GM20431 (cell line): Measurements from ENCODE around the gene FAH.

Source experiments
- in situ Hi-C: fragments of 300-500 bp; cut with MseI, MboI; formaldehyde crosslinking; loops from one replicate; pipeline ENCODE4 v1.15.0; 2020; ENCODE audit warnings: low sequenced_read_pairs; ENCODE audit not compliant: unreplicated experiment

The FAH gene

DNA sequence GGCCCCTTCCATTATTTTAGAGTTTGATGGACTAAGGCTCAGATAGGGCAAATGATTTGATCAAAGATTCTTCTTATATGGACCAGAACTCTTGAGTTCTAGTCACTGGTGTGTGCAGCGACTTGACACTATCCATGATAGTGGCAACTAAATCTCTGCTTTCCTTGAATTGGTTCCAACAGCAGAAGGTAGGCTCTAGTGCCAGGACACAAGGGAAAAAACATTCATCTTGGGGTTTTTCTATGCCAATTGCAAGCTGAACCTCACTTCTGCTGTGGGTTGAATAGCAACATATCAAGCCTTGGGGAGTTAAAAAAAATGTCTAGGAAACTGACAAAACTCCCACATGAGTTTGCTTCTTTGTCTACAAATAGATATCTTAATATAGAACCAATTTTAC is 64.1 kb downstream of the FAH start:
- in situ Hi-C loops = no loop called here

DNA sequence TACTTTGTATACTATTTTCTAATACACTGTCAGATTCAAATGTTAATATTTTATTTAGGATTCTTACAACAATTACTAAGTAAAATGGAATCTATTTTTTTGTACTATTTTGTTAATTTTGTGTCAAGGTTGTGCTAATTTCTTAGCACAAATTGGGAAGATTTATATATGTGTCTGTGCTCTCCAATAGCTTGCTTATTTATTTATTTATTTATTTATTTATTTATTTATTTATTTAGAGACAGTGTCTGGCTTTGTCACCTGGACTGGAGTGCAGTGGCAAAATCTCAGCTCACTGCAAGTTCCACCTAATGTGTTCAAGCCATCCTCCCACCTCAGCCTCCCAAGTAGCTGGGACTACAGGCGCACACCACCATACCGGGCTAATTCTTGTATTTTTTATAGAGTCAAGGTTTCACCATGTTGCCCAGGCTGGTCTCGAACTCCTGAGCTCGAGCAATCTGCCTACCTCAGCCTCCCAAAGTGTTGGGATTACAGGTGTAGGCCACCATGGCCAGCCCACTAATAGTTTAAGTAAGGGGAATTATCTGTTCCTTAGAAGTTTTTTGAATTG is 64.6 kb downstream of the FAH start:
- in situ Hi-C loops = no loop called here

DNA sequence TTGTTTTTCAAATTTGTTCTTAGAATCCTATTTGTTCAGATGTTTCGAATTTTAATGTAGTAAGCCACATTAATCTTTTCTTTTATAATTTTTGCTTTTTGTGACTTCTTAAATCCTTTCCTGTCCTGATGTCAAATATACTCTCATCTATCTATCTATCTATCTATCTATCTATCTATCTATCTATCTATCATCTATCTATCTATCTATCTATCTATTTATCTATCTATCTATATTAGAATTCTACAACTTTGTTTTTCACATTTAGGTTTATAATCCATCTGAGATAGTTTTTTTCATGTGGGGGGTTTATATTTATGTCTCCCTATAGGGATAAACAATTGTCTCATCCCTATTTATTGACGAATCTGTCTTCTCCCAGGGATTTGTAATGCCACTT is 67.2 kb downstream of the FAH start:
- in situ Hi-C loops = no loop called here

DNA sequence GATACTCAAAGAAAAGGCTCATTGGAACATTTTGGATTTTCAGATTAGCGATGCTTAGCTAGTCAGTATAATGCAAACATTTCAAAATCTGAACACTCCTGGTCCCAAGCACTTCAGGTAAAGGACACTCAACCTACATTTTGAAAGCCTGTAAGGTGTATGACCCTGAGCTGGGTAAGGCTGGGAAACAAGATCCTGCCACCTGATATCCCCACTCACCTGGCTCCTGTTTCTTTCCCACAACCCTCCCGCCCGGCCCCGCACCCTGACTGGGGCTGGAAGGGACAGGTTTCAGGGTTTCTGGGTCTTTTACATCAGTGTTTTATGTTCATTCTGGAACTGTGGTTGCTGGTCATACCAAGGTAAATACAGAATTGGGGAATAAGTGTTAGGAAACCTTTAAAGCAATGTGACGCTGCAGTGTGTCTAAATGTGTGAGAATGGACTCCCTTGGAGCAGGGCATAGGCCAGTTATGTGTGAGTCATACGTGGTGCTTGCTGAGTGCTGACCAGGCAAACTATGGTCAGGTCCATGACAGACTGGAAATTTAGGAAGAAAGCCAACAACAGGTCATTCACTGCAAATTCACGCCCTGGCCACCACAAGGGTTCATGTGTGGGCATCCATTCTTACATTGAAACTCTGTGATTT is 76.3 kb downstream of the FAH start:
- in situ Hi-C loops = no loop called here

DNA sequence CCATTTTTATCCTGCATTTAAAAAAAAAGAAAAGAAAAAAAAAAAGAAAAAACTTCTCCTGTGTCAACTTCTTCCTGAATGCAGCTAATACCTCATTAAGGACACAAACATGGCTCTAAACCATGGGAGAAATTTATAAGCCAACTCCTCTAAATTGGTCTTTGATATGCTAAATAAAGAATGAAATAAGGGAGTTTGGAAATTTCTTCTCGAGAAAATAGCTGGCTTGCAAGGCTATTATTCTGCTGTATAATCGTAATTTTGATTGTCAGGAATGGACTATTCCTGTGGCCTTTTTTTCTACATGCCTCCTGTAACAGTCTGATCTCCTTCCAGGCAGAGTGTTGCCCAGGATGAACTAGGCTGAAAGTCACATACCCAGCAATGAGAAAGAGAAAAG is 78.6 kb downstream of the FAH start:
- in situ Hi-C loops = no loop called here

DNA sequence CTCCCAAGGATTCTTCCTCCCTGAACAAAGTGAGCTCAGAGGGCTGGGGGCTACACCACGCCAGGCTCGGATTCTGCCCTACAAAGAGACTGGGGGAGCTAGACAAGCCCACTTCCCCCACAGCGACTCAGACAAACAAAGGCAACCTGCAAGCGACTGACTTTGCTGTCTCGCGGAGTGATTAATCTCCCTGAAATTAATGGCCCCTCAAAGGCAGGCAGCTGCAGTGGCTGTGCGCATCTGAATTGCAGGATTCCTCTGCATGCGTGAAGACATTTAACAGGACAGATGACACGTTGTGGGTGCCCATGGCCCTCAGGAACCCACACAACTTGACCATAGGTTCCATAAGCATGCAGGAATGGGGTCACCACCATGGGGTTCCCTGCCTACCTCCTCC is 80.8 kb downstream of the FAH start:
- in situ Hi-C loops = no loop called here

DNA sequence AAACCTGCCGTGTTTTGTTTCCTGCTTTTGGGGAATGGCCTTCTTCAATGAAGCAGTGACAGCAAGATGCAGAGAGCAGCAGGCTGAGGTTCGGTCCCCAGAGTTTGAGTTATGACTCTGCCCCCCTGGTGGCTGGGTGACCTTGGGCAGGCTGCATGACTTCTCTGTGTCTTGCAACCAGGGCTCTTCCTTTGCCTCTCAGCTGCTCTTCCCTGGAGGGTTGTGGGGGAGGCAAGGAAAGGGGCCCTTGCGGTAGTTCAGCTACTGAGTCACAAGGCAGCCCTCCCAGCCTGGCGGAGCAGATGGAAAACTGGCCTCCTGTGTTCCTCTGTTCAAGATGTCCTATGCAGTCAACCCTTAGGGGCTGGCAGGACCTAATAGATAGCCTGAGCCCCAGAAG is 82.1 kb downstream of the FAH start:
- in situ Hi-C loops = no loop called here
